Stimulated activated CD8-positive, alpha-beta memory T cell treated with anti-CD3 and anti-CD28 coated beads, Interleukin-12 subunit alpha, Interleukin-12 subunit beta, amount 100 ng/mL, for 1 hour (primary cell): ENCODE data around the gene CCR3.
"Not testable (repeated sequence)": the region's sequence is repeated elsewhere in the genome, so short reads cannot be mapped to it uniquely, and the experiment has no call there.

Source experiments
- DNase-seq: peaks from one replicate; pipeline ENCODE4 v3.0.0-alpha.2; 2020; ENCODE audit warnings: low read depth

Gene CCR3

GRCh38 chr3:46242120-46242519, at the start of gene CCR3:
Gene CCR3 (plus strand): TSS chr3:46242460. CDS start chr3:46265159, 22,699 bp downstream.
- DNase-seq, result no peak

GRCh38 chr3:46192939-46193338, 49.3 kb upstream of the CCR3 start:
- no peak for DNase-seq

GRCh38 chr3:46193436-46193835, 48.8 kb upstream of the CCR3 start:
- no peak for DNase-seq

GRCh38 chr3:46194868-46195553, 47.2 kb upstream of the CCR3 start:
- no peak for DNase-seq

GRCh38 chr3:46196261-46196957, 45.9 kb upstream of the CCR3 start:
- DNase-seq, result no peak

- DNase-seq, result no peak
These were observed 42.0 kb upstream of the CCR3 start for GRCh38 chr3:46200211-46200610.

GRCh38 chr3:46200790-46201189, 41.5 kb upstream of the CCR3 start:
- no peak for DNase-seq

- DNase-seq, result no peak
These were observed 39.7 kb upstream of the CCR3 start for GRCh38 chr3:46202535-46202934.

GRCh38 chr3:46203681-46204080, 38.6 kb upstream of the CCR3 start:
- no peak for DNase-seq

GRCh38 chr3:46205286-46205960, 36.8 kb upstream of the CCR3 start:
- no peak for DNase-seq

- no peak for DNase-seq
These were observed 35.8 kb upstream of the CCR3 start for GRCh38 chr3:46206282-46207015.

- not testable (repeated sequence) for DNase-seq
These were observed 34.7 kb upstream of the CCR3 start for GRCh38 chr3:46207514-46207913.

- no peak for DNase-seq
These were observed 34.0 kb upstream of the CCR3 start, which contains the start of gene CCR1 for GRCh38 chr3:46208167-46208704. Gene CCR1 (minus strand): TSS chr3:46208313. CDS start chr3:46204313, 4,000 bp downstream.

- DNase-seq, result no peak
These were observed 33.2 kb upstream of the CCR3 start for GRCh38 chr3:46209053-46209452.

- no peak for DNase-seq
These were observed 32.4 kb upstream of the CCR3 start for GRCh38 chr3:46209746-46210470.

- DNase-seq, result no peak
These were observed 30.2 kb upstream of the CCR3 start for GRCh38 chr3:46212101-46212500.

- no peak for DNase-seq
These were observed 29.1 kb upstream of the CCR3 start for GRCh38 chr3:46213201-46213600.

GRCh38 chr3:46214751-46215352, 27.4 kb upstream of the CCR3 start:
- DNase-seq, result no peak

GRCh38 chr3:46215810-46216414, 26.3 kb upstream of the CCR3 start:
- no peak for DNase-seq

GRCh38 chr3:46218196-46218709, 24.0 kb upstream of the CCR3 start:
- DNase-seq, result no peak
